ENCODE results near the gene DYRK3. TPM values are rescaled to one million over a fixed set of nuclear protein-coding genes. Genes with fewer than 3 reads are reported as not detected.

DYRK3 gene
- total and polyA plus RNA-seq, 2 of the 8 experiments (the other 6 are each of a cell fraction or from before 2014, with no cell fraction given), result 2.1 to 8.5 TPM

GRCh38 chr1:206687251-206687914 is 52.0 kb downstream of the DYRK3 start:
- Histone ChIP-seq H4K91ac (replicated peaks; ENCODE audit: insufficient read length, low read length) (no peak overlapping the region), H3K56ac (replicated peaks; ENCODE audit: insufficient read length, low read depth, low read length) (no peak overlapping the region), H3K79me2 (ENCODE audit: control insufficient read depth in 1 of 2, insufficient read depth in 2 of 2, low read length in 2 of 2) (peaks cover 12 to 48% of the 10 kb centered on the region in 2 experiments), H3K4me3 (ENCODE audit: extremely low read depth in 1 of 4, insufficient read depth in 2 of 4, low read depth in 3 of 4, low read length in 4 of 4) (peak overlapping the region in 1 of 4 experiments; percentile 88; a peak in 2 of 8 replicates), H3K23me2 (ENCODE audit: low read depth, low read length) (peaks cover 7% of the 10 kb centered on the region), H2BK120ac (replicated peaks; ENCODE audit: low read depth, low read length) (no peak overlapping the region), H3K4me2 (ENCODE audit: insufficient read depth in 1 of 2, low read depth in 2 of 2, low read length in 2 of 2) (peak overlapping the region; percentile 62 to 95; a peak in 3 of 4 replicates), H3K4me1 (replicated peaks in 1 of 4; ENCODE audit: control insufficient read depth in 3 of 4, insufficient read depth in 4 of 4, low read length in 3 of 4) (peaks cover 10 to 27% (median 15%) of the 10 kb centered on the region in 4 experiments), H3K23ac (ENCODE audit: insufficient read length) (no peak overlapping the region), H4K20me1 (replicated peaks in 1 of 2; ENCODE audit: control insufficient read depth in 1 of 2, insufficient read depth in 2 of 2, low read length in 2 of 2) (peaks cover 35 to 39% of the 10 kb centered on the region in 2 experiments), H3K9ac (replicated peaks in 1 of 4; ENCODE audit: extremely low read depth in 1 of 4, low read depth in 3 of 4, low read length in 3 of 4) (no peak overlapping the region), H3K9me3 (ENCODE audit: insufficient read depth in 2 of 2, low read depth in 1 of 2, low read length in 1 of 2) (no peaks in the 10 kb centered on the region), H3K18ac (ENCODE audit: extremely low read depth, low read length) (no peak overlapping the region), H4K8ac (ENCODE audit: extremely low read depth, insufficient read depth, low read length) (no peak overlapping the region), H3K4ac (replicated peaks; ENCODE audit: insufficient read length, low read depth, low read length) (no peak overlapping the region), H2BK5ac (ENCODE audit: low read depth, low read length) (no peak overlapping the region), H3K27ac (ENCODE audit: low read depth, low read length) (no peak overlapping the region), H2BK20ac (ENCODE audit: low read length) (no peak overlapping the region), H2AFZ (ENCODE audit: low read length) (no peak overlapping the region), H3K27me3 (replicated peaks in 1 of 4; ENCODE audit: control insufficient read depth in 3 of 4, extremely low read depth in 1 of 4, insufficient read depth in 3 of 4, low read length in 3 of 4) (peaks cover 9 to 31% (median 26%) of the 10 kb centered on the region in 4 experiments), H4K5ac (ENCODE audit: insufficient read length, low read depth, low read length) (no peak overlapping the region), H3K36me3 (ENCODE audit: control insufficient read depth in 2 of 4, insufficient read depth in 4 of 4, low read length in 3 of 4) (no peaks in the 10 kb centered on the region), H2AK5ac (ENCODE audit: low read depth, low read length) (no peak overlapping the region), H3K79me1 (ENCODE audit: low read depth, low read length) (peaks cover 25% of the 10 kb centered on the region), H2BK15ac (ENCODE audit: low read length) (no peak overlapping the region), H2BK12ac (ENCODE audit: low read depth, low read length) (no peak overlapping the region), H3K14ac (ENCODE audit: insufficient read length) (no peak overlapping the region)
- POLR2A ChIA-PET (ENCODE audit: partially characterized antibody), result interaction anchor here (0.7 to 2.0 kb wide), 5 partner anchors 12 to 75 kb away, joined by 3 to 8 read pairs (median 5); partner anchors contain the start of gene EIF2D
- FAIRE-seq (no peak), DNase-seq (ENCODE audit: low read depth in 1 of 2, low spot score in 2 of 2) (no peak)
- 44% methylated on average over 7 of the region's 7 CpGs; no CpG with 5 or more reads in 1 of the 2 experiments for WGBS, 2 experiments (ENCODE audit: extremely low coverage in 1 of 2, insufficient coverage in 1 of 2, insufficient read length in 1 of 2, insufficient replicate concordance in 2 of 2, low coverage in 1 of 2, low lambda C conversion rate in 2 of 2, missing lambda C conversion rate in 1 of 2)
- CTCF ChIA-PET (ENCODE audit: partially characterized antibody), result interaction anchor here (0.5 to 10.4 kb wide), 12 partner anchors 10 to 80 kb away, joined by 3 to 73 read pairs (median 12); no protein-coding TSS in a partner anchor
- TF ChIP-seq BRCA1 (IDR thresholded peaks at IDR 0.05; ENCODE audit: low read depth, low read length) (no peak), RNF2 (IDR thresholded peaks at IDR 0.05; ENCODE audit: borderline replicate concordance, low read depth, low read length, missing control alignments, poor library complexity, severe bottlenecking) (no peak), SIN3A (conservative IDR thresholded peaks at IDR 0.05 in 1 of 2, IDR thresholded peaks at IDR 0.05 in 1 of 2; ENCODE audit: low read depth in 1 of 2, low read length in 2 of 2) (no peak), TAF1 (IDR thresholded peaks at IDR 0.05; ENCODE audit: low read depth, low read length) (no peak), KDM5A (IDR thresholded peaks at IDR 0.05; ENCODE audit: low read length) (no peak)

Data from H1 (cell line).